SK-N-SH (cell line): ENCODE measurements around the gene TOX2. TPM values are rescaled to one million over a fixed set of nuclear protein-coding genes. Genes with fewer than 3 reads are reported as not detected.

Experiments used
- CTCF ChIA-PET: fragments of 300-600, 350-600 bp; formaldehyde crosslinking; extraction: SDS; loops from one replicate; lab custom pipeline; 2021; lab: Yijun Ruan, JAX
- POLR2A ChIA-PET: fragments of 350-600 bp; sonication (Branson Sonifier 250); formaldehyde crosslinking; extraction: SDS; loops from one replicate; lab custom pipeline; 2020; ENCODE audit warnings: antibody characterized with exemption, inconsistent platforms; lab: Yijun Ruan, JAX
- DNase-seq: peaks from one replicate; pipeline ENCODE4 v3.0.0; 2012
- H2AFZ ChIP-seq: fragments of 200-600 bp; sonication (generic); 2 replicates; pipeline ENCODE4 v1.8.1; 2016; ENCODE audit warnings: antibody characterized with exemption, mild to moderate bottlenecking, low read depth
- H3F3A ChIP-seq: fragments of 200-600 bp; sonication (generic); replicated peaks from 2 replicates; pipeline ENCODE3; 2016; ENCODE audit warnings: antibody characterized with exemption, mild to moderate bottlenecking; ENCODE audit not compliant: insufficient read depth
- H3K27ac ChIP-seq, 2 experiments: fragments of 200-500 bp in 1 of 2; fragments of 200-600 bp in 1 of 2; sonication (Bioruptor generic) in 1 of 2; sonication (generic), shearing (Covaris generic) in 1 of 2; 2 replicates each; pipeline versions ENCODE4 v1.5.1 to v1.6.1; 2014 to 2016; ENCODE audit warnings: low read depth in 2 of 2, inconsistent platforms in 1 of 2, low read length in 1 of 2, mild to moderate bottlenecking in 1 of 2, mixed read lengths in 1 of 2
- H3K27me3 ChIP-seq: fragments of 200-600 bp; sonication (generic), shearing (Covaris generic); 2 replicates; pipeline ENCODE4 v1.6.1; 2016; ENCODE audit warnings: mixed run types; ENCODE audit not compliant: insufficient read depth
- H3K36me3 ChIP-seq, 2 experiments: fragments of 200-500 bp in 1 of 2; fragments of 200-600 bp in 1 of 2; sonication (Bioruptor generic) in 1 of 2; sonication (generic) in 1 of 2; replicated peaks in 1 of 2; 2 replicates each; pipeline versions ENCODE3 to v1.5.1; 2014 to 2016; ENCODE audit warnings: low read length in 1 of 2, mild to moderate bottlenecking in 1 of 2; ENCODE audit not compliant: insufficient read depth in 2 of 2, control insufficient read depth in 1 of 2
- H3K4me1 ChIP-seq, 2 experiments: fragments of 200-500 bp in 1 of 2; fragments of 200-600 bp in 1 of 2; sonication (Bioruptor generic) in 1 of 2; sonication (generic), shearing (Covaris generic) in 1 of 2; 2 replicates each; pipeline versions ENCODE4 v1.5.1 to v1.6.1; 2014 to 2016; ENCODE audit warnings: low read depth in 1 of 2, low read length in 1 of 2, mixed run types in 1 of 2; ENCODE audit not compliant: insufficient read depth in 2 of 2, control insufficient read depth in 1 of 2
- H3K4me2 ChIP-seq: fragments of 200-600 bp; sonication (generic), shearing (Covaris generic); 2 replicates; pipeline ENCODE4 v1.6.1; 2017; ENCODE audit warnings: mixed run types
- H3K4me3 ChIP-seq, 2 experiments: fragments of 200-500 bp in 1 of 2; fragments of 200-600 bp in 1 of 2; sonication (Bioruptor generic) in 1 of 2; sonication (generic), shearing (Covaris generic) in 1 of 2; 2 replicates each; pipeline versions ENCODE4 v1.5.1 to v1.8.1; 2014 to 2016; ENCODE audit warnings: low read depth in 2 of 2, inconsistent platforms in 1 of 2, low read length in 1 of 2, mild to moderate bottlenecking in 1 of 2, mixed read lengths in 1 of 2, moderate library complexity in 1 of 2
- H3K79me2 ChIP-seq: fragments of 200-600 bp; sonication (generic); 2 replicates; pipeline ENCODE4 v1.8.1; 2017; ENCODE audit warnings: mild to moderate bottlenecking; ENCODE audit not compliant: insufficient read depth
- H3K9ac ChIP-seq: fragments of 200-600 bp; sonication (generic); 2 replicates; pipeline ENCODE4 v1.6.1; 2017; ENCODE audit warnings: mixed run types
- H3K9me2 ChIP-seq: fragments of 200-600 bp; sonication (generic); 2 replicates; pipeline ENCODE4 v1.6.1; 2017; ENCODE audit warnings: mixed run types
- H3K9me3 ChIP-seq: fragments of 200-600 bp; sonication (generic); 2 replicates; pipeline ENCODE4 v1.6.1; 2017; ENCODE audit warnings: mixed run types, mild to moderate bottlenecking, moderate library complexity
- H4K20me1 ChIP-seq: fragments of 200-600 bp; sonication (generic); 2 replicates; pipeline ENCODE4 v1.6.1; 2017; ENCODE audit warnings: mild to moderate bottlenecking, mixed run types; ENCODE audit not compliant: insufficient read depth
- CHD2 ChIP-seq: fragments of 150-350 bp; IDR thresholded peaks from 2 replicates; pipeline ENCODE4 v1.6.1; 2018; ENCODE audit warnings: low read length; ENCODE audit not compliant: partially characterized antibody
- ELF1 ChIP-seq: IDR thresholded peaks from 2 replicates; pipeline ENCODE4 v1.4.0; 2012
- EP300 ChIP-seq, 2 experiments: IDR thresholded peaks; 2 replicates each; pipeline versions ENCODE4 v1.4.0 to v1.6.1; 2012; ENCODE audit warnings: borderline replicate concordance in 1 of 2, low read depth in 1 of 2, low read length in 1 of 2
- FOXJ3 ChIP-seq: sonication (generic); formaldehyde crosslinking; IDR thresholded peaks from 2 replicates; pipeline ENCODE4 v1.5.1; 2020; ENCODE audit warnings: mild to moderate bottlenecking, missing genetic modification reagents
- FOXM1 ChIP-seq: IDR thresholded peaks from 2 replicates; pipeline ENCODE4 v1.4.0; 2012; ENCODE audit warnings: low read depth, mild to moderate bottlenecking
- GABPA ChIP-seq: IDR thresholded peaks from 2 replicates; pipeline ENCODE4 v1.4.0; 2012; ENCODE audit warnings: low read depth, mild to moderate bottlenecking
- JUND ChIP-seq: IDR thresholded peaks from 2 replicates; pipeline ENCODE4 v1.4.0; 2012
- MXI1 ChIP-seq: IDR thresholded peaks from 2 replicates; pipeline ENCODE4 v1.6.1; 2012; ENCODE audit warnings: mild to moderate bottlenecking, low read depth, low read length, improper control_type of control experiment
- NRF1 ChIP-seq: IDR thresholded peaks from 2 replicates; pipeline ENCODE4 v1.6.1; 2012; ENCODE audit warnings: low read depth, mild to moderate bottlenecking, low read length
- RCOR1 ChIP-seq: fragments of 150-350 bp; IDR thresholded peaks from 2 replicates; pipeline ENCODE4 v1.6.1; 2017; ENCODE audit warnings: antibody characterized with exemption, low read length
- TCF12 ChIP-seq: IDR thresholded peaks from 2 replicates; pipeline ENCODE4 v1.4.0; 2012
- TEAD4 ChIP-seq: IDR thresholded peaks from 2 replicates; pipeline ENCODE4 v1.4.0; 2012; ENCODE audit warnings: mild to moderate bottlenecking, borderline replicate concordance; ENCODE audit not compliant: insufficient read depth
- YY1 ChIP-seq: IDR thresholded peaks from 2 replicates; pipeline ENCODE4 v1.4.0; 2012; ENCODE audit warnings: low read depth, mild to moderate bottlenecking
- WGBS: methylation state at CpG from one replicate; pipeline ENCODE4 v1.1.6; 2017; ENCODE audit warnings: low lambda C conversion rate; 5-methylcytosine and 5-hydroxymethylcytosine counted together
- polyA plus RNA-seq, 3 experiments: library from polyadenylated mRNA; depleted of rRNA; stranded (reverse); fragments of >200 nt; gene quantifications; 2 replicates each; pipeline ENCODE4 v1.2.3, GENCODE V29; 2012
- TF ChIP-seq, protein P1 (sequence below): IDR thresholded peaks from 2 replicates; pipeline ENCODE4 v1.4.0; 2012; ENCODE audit warnings: low read depth
- TF ChIP-seq, protein P2 (sequence below): IDR thresholded peaks from 2 replicates; pipeline ENCODE4; 2012
- TF ChIP-seq, protein P3 (sequence below): IDR thresholded peaks from 2 replicates; pipeline ENCODE4 v1.4.0; 2012; ENCODE audit warnings: low read depth, borderline replicate concordance
- TF ChIP-seq, protein P4 (sequence below): fragments of 150-350 bp; IDR thresholded peaks from 2 replicates; pipeline ENCODE4 v1.6.1; 2016; ENCODE audit warnings: mild to moderate bottlenecking, low read depth, low read length
- TF ChIP-seq, protein P5 (sequence below): fragments of 200-600 bp; sonication (generic); IDR thresholded peaks from 2 replicates; pipeline ENCODE4 v1.6.1; 2017; ENCODE audit warnings: antibody characterized with exemption, mild to moderate bottlenecking, moderate library complexity

Gene TOX2
- polyA plus RNA-seq, 1 of the 3 experiments (the other 2 are of a cell fraction) = 15.4 TPM

DNA sequence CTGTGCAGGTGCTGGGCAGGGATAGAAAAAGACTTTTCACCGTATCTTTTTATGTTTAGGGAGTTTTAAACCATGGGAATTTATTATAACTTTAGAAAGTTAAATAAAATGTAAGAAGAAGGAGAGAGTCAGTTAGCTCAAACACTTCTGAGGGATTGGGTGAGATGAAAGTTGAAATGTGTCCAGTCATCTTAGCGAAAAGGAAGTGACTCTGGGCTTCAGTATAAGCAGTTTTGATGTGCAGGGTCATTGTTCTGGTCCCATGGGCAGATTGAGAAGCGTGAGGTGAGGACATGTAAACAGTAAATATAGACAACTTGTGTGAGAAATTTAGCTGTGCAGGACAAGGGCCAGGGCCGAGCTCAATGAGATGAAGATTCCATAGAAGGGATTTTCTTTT is 66.9 kb downstream of the TOX2 start:
- CTCF ChIA-PET = interaction anchor here (1.4 kb wide), 1 partner anchor 9 kb away, joined by 6 read pairs; no protein-coding TSS in a partner anchor
- WGBS = 92% methylated on average over 4 of the region's 4 CpGs
- Histone ChIP-seq H3K4me3 (no peak overlapping the region), H3K79me2 (no peaks in the 10 kb centered on the region), H3K4me2 (no peak overlapping the region), H3F3A (no peaks in the 10 kb centered on the region), H3K9ac (no peak overlapping the region), H2AFZ (no peak overlapping the region), H3K9me2 (no peaks in the 10 kb centered on the region), H3K27ac (no peak overlapping the region), H3K36me3 (no peaks in the 10 kb centered on the region), H3K4me1 (peaks cover 10% of the 10 kb centered on the region in 2 experiments; a peak in 2 of 4 replicates), H3K27me3 (no peaks in the 10 kb centered on the region), H3K9me3 (no peaks in the 10 kb centered on the region), H4K20me1 (no peaks in the 10 kb centered on the region)
- no peak for DNase-seq
- POLR2A ChIA-PET = no interaction called here
- TF ChIP-seq TEAD4 = no peak
- TF ChIP-seq CHD2 = no peak
- no peak for TF ChIP-seq YY1
- TF ChIP-seq FOXM1 = no peak
- TF ChIP-seq RCOR1 = no peak
- TF ChIP-seq MXI1 = no peak
- TF ChIP-seq ELF1 = no peak
- TF ChIP-seq, protein P1, sequence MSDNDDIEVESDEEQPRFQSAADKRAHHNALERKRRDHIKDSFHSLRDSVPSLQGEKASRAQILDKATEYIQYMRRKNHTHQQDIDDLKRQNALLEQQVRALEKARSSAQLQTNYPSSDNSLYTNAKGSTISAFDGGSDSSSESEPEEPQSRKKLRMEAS = no peak
- no peak for TF ChIP-seq EP300 (IDR thresholded peaks at IDR 0.05; ENCODE audit: borderline replicate concordance in 1 of 2, low read depth in 1 of 2, low read length in 1 of 2)
- no peak for TF ChIP-seq TCF12
- TF ChIP-seq, protein P2, sequence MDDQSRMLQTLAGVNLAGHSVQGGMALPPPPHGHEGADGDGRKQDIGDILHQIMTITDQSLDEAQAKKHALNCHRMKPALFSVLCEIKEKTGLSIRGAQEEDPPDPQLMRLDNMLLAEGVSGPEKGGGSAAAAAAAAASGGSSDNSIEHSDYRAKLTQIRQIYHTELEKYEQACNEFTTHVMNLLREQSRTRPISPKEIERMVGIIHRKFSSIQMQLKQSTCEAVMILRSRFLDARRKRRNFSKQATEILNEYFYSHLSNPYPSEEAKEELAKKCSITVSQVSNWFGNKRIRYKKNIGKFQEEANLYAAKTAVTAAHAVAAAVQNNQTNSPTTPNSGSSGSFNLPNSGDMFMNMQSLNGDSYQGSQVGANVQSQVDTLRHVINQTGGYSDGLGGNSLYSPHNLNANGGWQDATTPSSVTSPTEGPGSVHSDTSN = no peak

DNA sequence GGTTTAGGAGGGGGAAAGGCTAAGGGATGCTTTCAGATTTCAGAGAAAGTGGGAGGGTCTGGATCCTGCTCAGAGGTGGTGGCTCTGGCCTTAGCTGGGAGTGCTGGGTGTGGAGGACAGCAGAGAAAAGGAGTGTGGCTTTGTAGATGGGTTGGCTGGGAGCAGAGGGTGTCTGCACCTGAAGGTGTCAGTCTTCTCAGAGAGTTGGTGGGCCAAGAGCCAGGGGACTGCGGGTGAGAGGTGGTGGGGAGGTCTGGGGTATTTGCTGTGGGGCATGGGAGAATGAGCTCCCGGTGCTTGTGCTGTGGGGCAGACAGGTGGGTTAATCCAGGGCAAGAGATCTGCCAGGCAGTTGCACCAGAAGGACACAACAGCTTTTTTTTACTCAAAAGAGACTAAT is 67.4 kb downstream of the TOX2 start:
- Histone ChIP-seq H3K4me1 (peaks cover 10% of the 10 kb centered on the region in 2 experiments; a peak in 2 of 4 replicates), H2AFZ (no peak overlapping the region), H3F3A (no peaks in the 10 kb centered on the region), H3K9me2 (no peaks in the 10 kb centered on the region), H3K9ac (no peak overlapping the region), H3K27me3 (no peaks in the 10 kb centered on the region), H3K4me3 (no peak overlapping the region), H3K79me2 (no peaks in the 10 kb centered on the region), H3K4me2 (no peak overlapping the region), H3K27ac (no peak overlapping the region), H4K20me1 (no peaks in the 10 kb centered on the region), H3K36me3 (no peaks in the 10 kb centered on the region), H3K9me3 (no peaks in the 10 kb centered on the region)
- no peak for DNase-seq
- ChIA-PET CTCF (interaction anchor here (0.9 to 1.4 kb wide), 4 partner anchors 8 to 137 kb away, joined by 3 to 6 read pairs (median 4); no protein-coding TSS in a partner anchor), POLR2A (no interaction called here)
- 88% methylated on average over 2 of the region's 2 CpGs for WGBS
- TF ChIP-seq, protein P3, sequence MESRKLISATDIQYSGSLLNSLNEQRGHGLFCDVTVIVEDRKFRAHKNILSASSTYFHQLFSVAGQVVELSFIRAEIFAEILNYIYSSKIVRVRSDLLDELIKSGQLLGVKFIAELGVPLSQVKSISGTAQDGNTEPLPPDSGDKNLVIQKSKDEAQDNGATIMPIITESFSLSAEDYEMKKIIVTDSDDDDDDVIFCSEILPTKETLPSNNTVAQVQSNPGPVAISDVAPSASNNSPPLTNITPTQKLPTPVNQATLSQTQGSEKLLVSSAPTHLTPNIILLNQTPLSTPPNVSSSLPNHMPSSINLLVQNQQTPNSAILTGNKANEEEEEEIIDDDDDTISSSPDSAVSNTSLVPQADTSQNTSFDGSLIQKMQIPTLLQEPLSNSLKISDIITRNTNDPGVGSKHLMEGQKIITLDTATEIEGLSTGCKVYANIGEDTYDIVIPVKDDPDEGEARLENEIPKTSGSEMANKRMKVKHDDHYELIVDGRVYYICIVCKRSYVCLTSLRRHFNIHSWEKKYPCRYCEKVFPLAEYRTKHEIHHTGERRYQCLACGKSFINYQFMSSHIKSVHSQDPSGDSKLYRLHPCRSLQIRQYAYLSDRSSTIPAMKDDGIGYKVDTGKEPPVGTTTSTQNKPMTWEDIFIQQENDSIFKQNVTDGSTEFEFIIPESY = no peak
- TF ChIP-seq FOXJ3 (CRISPR knock-in tag) (no peak), NRF1 (no peak), TEAD4 (no peak), YY1 (no peak), JUND (no peak), GABPA (no peak), TCF12 (no peak)
- TF ChIP-seq, protein P1 = no peak
- TF ChIP-seq, protein P4, sequence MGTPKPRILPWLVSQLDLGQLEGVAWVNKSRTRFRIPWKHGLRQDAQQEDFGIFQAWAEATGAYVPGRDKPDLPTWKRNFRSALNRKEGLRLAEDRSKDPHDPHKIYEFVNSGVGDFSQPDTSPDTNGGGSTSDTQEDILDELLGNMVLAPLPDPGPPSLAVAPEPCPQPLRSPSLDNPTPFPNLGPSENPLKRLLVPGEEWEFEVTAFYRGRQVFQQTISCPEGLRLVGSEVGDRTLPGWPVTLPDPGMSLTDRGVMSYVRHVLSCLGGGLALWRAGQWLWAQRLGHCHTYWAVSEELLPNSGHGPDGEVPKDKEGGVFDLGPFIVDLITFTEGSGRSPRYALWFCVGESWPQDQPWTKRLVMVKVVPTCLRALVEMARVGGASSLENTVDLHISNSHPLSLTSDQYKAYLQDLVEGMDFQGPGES = no peak
- TF ChIP-seq, protein P5, sequence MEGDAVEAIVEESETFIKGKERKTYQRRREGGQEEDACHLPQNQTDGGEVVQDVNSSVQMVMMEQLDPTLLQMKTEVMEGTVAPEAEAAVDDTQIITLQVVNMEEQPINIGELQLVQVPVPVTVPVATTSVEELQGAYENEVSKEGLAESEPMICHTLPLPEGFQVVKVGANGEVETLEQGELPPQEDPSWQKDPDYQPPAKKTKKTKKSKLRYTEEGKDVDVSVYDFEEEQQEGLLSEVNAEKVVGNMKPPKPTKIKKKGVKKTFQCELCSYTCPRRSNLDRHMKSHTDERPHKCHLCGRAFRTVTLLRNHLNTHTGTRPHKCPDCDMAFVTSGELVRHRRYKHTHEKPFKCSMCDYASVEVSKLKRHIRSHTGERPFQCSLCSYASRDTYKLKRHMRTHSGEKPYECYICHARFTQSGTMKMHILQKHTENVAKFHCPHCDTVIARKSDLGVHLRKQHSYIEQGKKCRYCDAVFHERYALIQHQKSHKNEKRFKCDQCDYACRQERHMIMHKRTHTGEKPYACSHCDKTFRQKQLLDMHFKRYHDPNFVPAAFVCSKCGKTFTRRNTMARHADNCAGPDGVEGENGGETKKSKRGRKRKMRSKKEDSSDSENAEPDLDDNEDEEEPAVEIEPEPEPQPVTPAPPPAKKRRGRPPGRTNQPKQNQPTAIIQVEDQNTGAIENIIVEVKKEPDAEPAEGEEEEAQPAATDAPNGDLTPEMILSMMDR = no peak
